ENCODE measurements around the gene DNAJC5. TPM values are rescaled to one million over a fixed set of nuclear protein-coding genes. Genes with fewer than 3 reads are reported as not detected.
"Not testable (repeated sequence)": the region's sequence is repeated elsewhere in the genome, so short reads cannot be mapped to it uniquely, and the experiment has no call there.

The DNAJC5 gene
- total RNA-seq, 1 donor from 2014 or later = 43.2 TPM

DNA sequence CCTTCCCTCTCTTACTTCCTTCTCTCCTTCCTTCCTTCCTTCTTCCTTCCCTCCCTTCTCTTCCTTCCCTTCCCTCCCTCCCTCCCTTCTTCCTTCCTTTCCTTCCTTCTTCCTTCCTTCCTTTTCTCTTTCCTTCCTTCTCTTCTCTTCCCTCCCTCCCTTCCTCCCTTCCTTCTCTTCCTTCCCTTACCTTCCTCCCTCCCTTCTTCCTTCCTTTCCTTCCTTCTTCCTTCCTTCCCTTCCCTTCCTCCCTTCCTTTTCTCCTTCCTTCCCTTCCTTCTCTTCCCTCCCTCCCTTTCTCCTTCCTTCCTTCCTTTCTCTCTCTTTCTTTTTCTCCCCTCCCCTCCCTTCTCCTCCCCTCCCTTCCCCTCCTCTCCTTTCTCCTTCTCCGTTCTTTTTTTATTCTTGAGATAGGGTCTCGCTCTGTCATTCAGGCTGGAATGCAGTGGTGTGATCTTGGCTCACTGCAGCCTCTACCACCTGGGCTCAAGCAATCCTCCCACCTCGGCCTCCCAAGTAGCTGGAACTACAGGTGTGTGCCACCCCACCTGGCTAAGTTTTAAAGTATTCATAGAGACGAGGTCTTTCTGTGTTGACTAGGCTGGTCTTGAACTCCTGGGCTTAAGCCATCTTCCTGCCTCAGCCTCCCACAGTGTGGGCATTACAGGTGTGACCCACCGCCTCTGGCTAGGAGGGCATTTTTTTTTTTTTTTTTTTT lies 75.9 kb downstream of the DNAJC5 start:
- Mint-ChIP-seq H3K27ac (no peak overlapping the region), H3K27me3 (ENCODE audit: low read depth) (no peaks in the 10 kb centered on the region), H3K4me3 (peak overlapping the region; percentile 62), H3K9me3 (no peaks in the 10 kb centered on the region), H3K36me3 (peaks cover 5% of the 10 kb centered on the region), H3K4me1 (peaks cover 15% of the 10 kb centered on the region)
- TF ChIP-seq CTCF (IDR thresholded peaks at IDR 0.05; ENCODE audit: unreplicated experiment) = no peak
- no peak for DNase-seq (ENCODE audit: low spot score in 2 of 2, unreplicated experiment in 2 of 2)

GRCh38 chr20:63971960-63972311 lies 77.0 kb downstream of the DNAJC5 start:
- not testable (repeated sequence) for H3K9me3 Mint-ChIP-seq; DNase-seq (ENCODE audit: low spot score in 2 of 2, unreplicated experiment in 2 of 2); H3K27ac Mint-ChIP-seq; H3K36me3 Mint-ChIP-seq; H3K4me3 Mint-ChIP-seq; H3K27me3 Mint-ChIP-seq (ENCODE audit: low read depth)
- H3K4me1 Mint-ChIP-seq = peaks cover 15% of the 10 kb centered on the region

GRCh38 chr20:63972312-63973159 lies 77.6 kb downstream of the DNAJC5 start:
- Mint-ChIP-seq H3K27me3 (ENCODE audit: low read depth) (peaks cover 10% of the 10 kb centered on the region), H3K36me3 (peaks cover 5% of the 10 kb centered on the region), H3K27ac (no peak overlapping the region), H3K4me1 (peaks cover 15% of the 10 kb centered on the region), H3K9me3 (no peaks in the 10 kb centered on the region), H3K4me3 (no peak overlapping the region)
- DNase-seq (ENCODE audit: low spot score in 2 of 2, unreplicated experiment in 2 of 2) = no peak
- no peak for TF ChIP-seq CTCF (IDR thresholded peaks at IDR 0.05; ENCODE audit: unreplicated experiment)

DNA sequence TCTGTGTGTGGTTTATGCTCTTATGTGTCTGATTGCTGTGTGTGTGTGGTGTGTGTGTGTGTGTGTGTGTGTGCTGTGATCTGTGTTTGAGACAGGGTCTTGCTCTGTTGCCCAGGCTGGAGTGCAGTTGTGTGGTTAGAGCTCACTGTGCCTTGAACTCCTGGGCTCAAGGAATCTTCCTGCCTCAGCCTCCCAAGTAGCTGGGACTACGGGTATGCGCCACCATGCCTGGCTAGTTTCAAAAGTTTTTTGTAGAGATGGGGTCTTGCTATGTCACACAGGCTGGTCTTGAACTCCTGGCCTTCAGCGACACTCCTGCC lies 78.2 kb downstream of the DNAJC5 start:
- Mint-ChIP-seq H3K27ac (no peak overlapping the region), H3K4me1 (peaks cover 15% of the 10 kb centered on the region), H3K4me3 (peak overlapping the region; percentile 41), H3K9me3 (no peaks in the 10 kb centered on the region), H3K36me3 (peaks cover 5% of the 10 kb centered on the region), H3K27me3 (ENCODE audit: low read depth) (peaks cover 12% of the 10 kb centered on the region)
- no peak for DNase-seq (ENCODE audit: low spot score in 2 of 2, unreplicated experiment in 2 of 2)
- TF ChIP-seq CTCF (IDR thresholded peaks at IDR 0.05; ENCODE audit: unreplicated experiment) = no peak

DNA sequence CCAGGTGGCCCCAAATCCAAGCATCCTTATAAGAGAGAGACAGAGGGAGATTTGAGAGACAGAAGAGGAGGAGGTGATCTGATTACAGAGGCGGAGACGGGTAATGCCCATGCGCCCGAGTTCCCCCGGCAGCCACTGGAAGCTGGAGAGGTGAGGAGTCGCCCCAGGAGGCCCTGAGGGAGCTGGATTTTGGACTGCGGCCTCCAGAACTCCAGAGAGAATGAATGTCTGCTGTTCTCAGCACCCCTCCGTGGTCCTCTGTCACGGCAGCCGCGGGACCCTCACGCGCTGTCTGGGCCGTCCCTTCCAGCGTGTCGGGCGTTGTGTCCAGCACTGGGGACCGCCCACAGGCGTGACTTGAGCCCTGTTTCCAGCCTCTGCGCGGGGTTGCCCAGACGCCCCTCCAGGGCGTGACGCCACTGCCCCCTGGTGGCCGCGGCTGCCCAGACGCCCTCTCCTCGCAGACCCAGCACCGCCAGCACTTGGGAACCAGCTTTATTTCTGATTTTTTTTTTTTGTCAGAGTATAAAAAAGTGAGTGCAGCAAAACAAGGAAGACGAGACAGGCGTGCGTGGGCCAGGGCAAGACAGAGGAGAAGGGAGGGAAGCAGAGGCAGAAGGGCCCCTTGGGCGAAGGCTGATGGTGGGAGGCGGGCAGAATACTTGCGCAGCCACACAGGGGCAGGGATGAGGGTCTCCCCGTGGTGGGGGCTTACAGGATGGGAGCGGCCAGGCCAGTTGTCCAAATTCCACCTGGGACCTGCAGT lies 78.9 kb downstream of the DNAJC5 start:
- TF ChIP-seq CTCF (IDR thresholded peaks at IDR 0.05; ENCODE audit: unreplicated experiment) = peak; percentile 99
- peak; percentile 82 to 95 for DNase-seq (ENCODE audit: low spot score in 2 of 2, unreplicated experiment in 2 of 2)
- H3K27ac Mint-ChIP-seq = peak overlapping the region; percentile 67
- peaks cover 17% of the 10 kb centered on the region for H3K27me3 Mint-ChIP-seq (ENCODE audit: low read depth)
- H3K36me3 Mint-ChIP-seq = peaks cover 5% of the 10 kb centered on the region
- H3K9me3 Mint-ChIP-seq = no peaks in the 10 kb centered on the region
- peaks cover 13% of the 10 kb centered on the region for H3K4me1 Mint-ChIP-seq
- peak overlapping the region; percentile 41 for H3K4me3 Mint-ChIP-seq

Measured in mesothelial cell of epicardium (in vitro differentiated cells).